Testis (tissue), 2 donors: ENCODE results near the gene THRB.

Experiments used
- CTCF ChIP-seq, 3 experiments: fragments of 450-650 bp in 2 of 3; fragments of 200-600 bp in 1 of 3; sonication (generic) in 1 of 3; IDR thresholded peaks; one replicate each; pipeline ENCODE4 v1.5.1; 2016 to 2019; ENCODE audit warnings: antibody characterized with exemption in 3 of 3, mild to moderate bottlenecking in 2 of 3, moderate library complexity in 1 of 3
- POLR2A ChIP-seq: fragments of 450-650 bp; IDR thresholded peaks from one replicate; pipeline ENCODE4 v1.6.1; 2017; ENCODE audit warnings: antibody characterized with exemption, mild to moderate bottlenecking, moderate library complexity

- no peak for TF ChIP-seq CTCF (IDR thresholded peaks at IDR 0.05)
- no peak for TF ChIP-seq POLR2A
Measured at GRCh38 chr3:24530471-24530870, 35.8 kb upstream of the THRB start.
